NCI-H1092 (cell line): ENCODE data around the gene NOXRED1.
A peak's percentile ranks its signal among the peaks of the same experiment; 100 is the strongest.

ENCODE experiments used
- DNase-seq: peaks from one replicate; lab custom pipeline; 2025; lab: John Stamatoyannopoulos, UW

NOXRED1 gene

DNA sequence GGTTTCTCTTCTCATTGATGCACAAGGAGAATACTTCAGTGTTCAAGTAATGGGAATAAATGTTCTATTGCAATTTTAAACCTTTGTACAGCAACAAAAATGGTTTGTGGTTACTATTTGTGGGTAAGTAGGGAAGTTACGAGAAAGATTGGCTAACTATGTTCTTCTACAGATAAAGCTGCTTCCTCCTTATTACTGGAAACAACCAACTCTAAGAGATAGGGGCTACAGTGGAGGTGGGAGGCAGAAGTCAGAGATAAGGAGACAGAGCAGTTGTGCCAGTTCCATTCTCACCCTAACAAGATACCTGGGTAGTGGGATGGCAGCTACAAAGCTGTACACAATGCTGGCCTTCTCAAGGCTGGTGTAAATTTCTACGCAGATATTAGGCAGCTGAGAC is 16.2 kb downstream of the NOXRED1 start:
- DNase-seq, result no peak

DNA sequence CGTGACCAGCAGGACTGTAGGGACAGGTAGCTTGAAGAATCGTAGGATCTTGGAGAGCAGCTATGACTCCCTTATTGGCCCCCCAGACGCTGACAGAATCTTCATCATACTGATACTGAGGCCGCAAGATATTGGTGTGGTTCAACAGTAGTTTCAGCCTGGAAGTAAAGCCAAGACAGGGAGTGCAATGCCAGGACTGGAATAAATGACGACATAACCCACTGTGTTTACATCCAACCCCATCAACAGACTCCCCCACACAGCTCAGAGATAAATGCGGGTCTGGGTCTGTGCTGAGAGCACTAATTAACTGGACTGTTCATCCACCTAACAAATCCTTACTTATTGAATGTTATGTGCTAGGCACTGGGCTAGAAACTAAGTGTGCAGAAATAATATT is 16.6 kb downstream of the NOXRED1 start:
- no peak for DNase-seq

DNA sequence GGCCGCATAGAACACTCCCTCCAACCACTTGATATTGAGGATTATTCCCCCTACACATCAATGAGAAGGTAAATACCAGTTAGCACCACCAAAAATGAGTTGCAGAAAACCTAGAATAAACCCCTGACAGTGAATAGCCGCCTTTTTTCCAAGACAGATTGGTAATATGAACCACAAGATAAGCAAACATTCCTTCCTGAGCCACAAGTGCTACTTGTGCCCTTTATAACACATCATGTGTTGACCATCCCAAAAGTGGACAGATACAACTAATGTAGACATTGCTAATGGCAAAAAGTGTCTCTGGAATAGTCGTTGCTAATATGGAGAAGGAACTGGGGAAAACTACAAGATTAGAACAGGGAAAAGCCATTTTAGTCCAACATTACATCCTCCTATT is 17.2 kb downstream of the NOXRED1 start:
- no peak for DNase-seq

DNA sequence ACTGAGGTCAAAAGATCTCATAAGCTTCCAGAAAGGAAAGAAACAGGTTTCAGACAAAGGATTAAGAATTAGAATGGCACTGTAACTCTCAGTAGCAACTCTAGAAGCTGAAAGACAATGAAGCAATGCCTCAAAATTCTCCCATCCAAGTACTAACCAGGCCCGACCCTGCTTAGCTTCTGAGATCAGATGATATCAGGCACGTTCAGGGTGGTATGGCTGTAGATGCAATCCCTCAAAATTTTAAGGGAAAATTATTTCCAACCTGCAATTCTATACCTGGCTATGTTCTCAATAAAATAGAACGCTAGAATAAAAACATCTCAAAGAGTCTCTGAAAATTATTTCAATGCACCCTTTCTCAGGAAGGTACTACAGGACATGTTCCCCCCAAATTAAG is 19.6 kb downstream of the NOXRED1 start:
- DNase-seq, result no peak

DNA sequence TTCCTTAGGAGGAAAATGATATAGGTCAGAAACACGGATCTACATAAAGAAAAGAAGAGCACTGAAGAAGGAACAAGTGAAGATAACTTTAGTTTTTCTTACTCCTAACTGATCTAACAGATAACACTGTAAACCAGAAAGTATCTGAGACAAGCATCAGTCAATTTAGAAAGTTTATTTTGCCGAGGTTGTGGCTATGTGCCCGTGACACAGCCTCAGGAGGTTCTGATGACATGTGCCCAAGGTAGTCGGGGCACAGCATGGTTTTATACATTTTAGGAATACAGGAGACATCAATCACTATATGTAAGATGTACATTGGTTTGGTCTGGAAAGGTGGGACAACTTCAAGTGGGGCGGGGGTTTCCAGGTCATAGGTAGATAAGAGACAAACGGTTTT is 23.1 kb downstream of the NOXRED1 start:
- no peak for DNase-seq

DNA sequence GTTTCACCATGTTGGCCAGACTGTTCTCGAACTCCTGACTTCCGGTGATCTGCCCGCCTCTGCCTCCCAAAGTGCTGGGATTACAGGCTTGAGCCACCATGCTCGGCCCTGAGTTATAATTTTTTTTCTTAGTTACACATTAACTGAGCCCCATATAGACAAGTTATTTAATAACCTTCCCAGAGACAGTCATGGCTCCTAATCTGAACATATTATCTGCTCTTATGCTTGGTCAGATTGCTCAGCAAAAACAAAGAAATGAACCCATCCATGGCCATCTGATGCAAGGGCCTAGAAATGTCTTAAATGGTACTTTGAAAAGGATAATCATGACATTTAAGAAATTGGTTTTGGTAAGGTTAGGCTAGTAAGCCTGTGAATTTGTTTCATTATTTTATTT is 33.1 kb downstream of the NOXRED1 start:
- DNase-seq, result no peak

DNA sequence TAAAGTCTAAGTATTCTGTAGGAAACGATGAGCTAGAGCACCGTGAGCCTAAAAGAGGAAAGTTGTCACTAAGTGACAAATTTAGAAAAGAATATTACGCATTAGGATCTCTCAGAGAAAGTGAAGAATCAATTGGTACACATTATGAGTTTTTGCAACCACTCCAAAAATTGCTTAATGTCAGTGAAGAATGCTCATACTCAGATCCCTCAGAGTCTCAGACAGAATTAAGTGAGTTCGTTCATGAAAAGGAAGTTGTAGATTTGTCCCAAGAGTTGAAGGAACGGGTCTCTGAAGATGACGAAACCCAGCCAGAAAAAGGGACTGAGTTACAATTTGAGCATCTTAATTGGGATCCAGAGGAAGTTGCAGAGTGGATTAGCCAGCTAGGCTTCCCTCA is 44.6 kb downstream of the NOXRED1 start:
- DNase-seq, result no peak

DNA sequence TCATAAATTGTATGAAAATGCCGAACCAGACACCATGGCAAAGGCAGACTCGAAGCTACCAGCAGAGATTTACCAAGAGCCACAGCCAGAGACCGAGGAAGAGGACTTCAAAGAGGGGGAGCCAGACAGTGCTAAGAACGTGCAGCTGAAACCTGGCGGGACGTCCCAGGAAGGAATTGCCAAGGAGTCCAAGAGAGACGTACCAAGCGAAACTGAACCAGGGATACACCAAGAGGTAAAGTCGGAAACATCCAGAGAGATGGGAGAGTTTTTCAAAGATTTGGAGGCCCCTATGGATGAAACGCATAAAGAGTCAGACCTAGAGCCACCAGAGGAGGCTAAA is 45.9 kb downstream of the NOXRED1 start:
- DNase-seq, result no peak

DNA sequence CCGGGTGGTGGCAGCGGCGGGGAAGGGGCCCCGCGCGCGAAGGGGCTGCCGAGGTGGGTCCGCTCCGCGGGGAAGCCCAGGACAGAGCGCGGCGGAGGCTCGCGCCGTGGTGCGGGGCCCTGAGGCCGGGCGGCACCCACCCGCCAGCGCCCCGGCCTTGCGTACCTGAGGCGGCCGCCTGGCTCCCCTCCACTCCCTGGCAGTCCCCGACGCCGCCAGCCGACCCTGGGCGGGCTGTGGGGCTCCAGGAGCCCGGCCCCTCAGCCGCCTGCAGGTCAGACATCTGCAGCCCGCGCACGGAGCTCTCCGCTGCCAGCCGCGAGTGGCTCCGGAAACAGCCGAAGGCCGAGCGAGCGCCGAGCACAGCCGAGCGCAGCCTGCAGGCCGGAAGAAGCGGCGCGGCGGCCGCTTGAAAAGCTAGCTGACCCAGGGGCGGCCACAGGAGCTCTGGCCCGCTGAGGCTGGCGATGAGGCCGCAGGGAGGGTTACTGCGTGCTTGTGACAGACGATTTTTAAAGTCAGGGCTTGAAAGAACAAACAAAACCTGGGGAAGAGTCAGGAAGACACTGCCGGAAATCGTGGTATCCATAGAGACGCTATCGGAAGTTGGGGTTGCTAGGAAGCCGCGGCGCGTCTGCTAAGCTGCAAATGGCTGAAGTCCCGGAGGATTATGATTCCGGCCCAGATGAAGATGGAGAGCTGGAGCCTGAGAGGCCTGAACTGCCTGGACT is 46.4 kb downstream of the NOXRED1 start, which contains the start of the genes SAMD15 and TMED8:
Gene SAMD15, plus strand, starts transcription at position 609 of the 731 bp plus-strand sequence. Its CDS starts 40 bp downstream, at position 649.
Gene TMED8, minus strand, starts transcription at position 324 of the 731 bp plus-strand sequence. Its CDS starts 41 bp downstream, at position 283.
- DNase-seq, result peak; percentile 73

DNA sequence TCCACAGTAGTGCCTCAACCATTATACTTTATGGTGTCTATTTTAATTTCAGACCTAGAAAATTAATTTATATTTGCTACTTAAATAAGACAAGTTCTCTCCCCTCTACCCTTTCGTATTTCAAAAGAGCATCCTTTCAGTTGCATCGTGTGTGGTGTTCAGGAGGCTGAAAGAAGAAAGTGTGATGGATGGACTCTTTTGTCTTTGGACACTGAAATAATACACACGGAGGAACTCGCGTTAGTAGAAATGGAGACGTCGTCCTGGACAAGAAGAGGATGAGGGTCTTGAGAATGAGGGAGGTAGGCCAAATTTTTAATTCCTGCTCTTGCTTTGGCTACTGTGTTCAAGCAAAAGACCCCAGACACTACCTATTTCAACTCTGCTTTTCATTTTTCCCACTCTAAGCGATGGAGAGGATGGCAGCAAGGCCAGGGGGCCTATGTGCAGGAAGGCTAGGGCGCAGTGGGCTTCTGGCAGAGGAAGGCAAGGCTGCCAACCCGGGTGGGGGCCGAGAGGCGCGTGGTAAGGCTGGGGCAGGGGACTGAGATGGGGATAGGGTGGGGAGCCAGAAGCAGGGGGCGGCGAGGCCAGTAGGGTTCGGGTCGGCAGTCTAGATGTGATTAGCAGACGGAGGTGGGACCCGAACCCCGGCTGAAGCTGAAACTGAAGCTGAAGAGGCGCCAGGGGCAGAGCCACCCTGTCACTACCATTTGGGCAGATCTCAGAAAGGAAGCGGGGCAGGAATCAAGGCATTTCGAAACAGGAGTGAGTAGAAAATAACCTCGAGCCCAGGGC is 47.2 kb downstream of the NOXRED1 start:
- DNase-seq, result peak; percentile 20

DNA sequence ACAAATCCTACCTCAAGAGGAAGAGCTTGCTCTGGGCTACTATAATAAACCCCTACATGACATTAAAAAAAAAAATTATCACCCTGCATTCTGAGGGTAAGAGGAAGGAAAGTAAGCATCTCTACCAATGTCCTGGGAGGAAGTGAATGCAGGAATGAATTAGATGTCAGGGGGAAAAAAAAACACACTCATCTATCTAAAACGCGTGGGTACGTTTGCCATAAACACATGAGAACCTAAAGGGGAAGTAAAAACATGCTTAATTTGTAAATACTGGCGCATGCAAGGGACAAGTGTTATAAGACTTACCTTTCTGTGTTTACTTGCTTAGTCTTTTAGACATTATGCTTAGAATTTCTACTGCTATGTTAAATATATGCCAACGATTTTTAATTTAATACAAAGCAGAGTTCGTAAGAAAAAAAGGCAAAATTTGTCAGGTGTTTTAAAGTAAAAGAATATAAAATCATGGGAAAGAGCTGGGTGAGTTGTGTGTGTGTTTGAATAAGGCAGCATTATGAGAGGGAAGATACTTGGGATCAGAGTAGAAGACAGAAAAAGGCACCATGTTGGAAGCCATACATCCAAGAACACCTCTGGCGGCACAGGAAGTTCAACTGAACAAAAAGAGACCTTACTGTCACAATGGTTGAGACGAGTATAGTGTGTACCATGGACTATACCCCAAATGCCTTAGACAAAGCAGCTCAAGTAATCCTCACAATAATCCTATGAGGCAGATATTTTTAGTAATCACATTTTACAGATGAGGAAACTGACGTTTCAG is 48.0 kb downstream of the NOXRED1 start:
- no peak for DNase-seq

DNA sequence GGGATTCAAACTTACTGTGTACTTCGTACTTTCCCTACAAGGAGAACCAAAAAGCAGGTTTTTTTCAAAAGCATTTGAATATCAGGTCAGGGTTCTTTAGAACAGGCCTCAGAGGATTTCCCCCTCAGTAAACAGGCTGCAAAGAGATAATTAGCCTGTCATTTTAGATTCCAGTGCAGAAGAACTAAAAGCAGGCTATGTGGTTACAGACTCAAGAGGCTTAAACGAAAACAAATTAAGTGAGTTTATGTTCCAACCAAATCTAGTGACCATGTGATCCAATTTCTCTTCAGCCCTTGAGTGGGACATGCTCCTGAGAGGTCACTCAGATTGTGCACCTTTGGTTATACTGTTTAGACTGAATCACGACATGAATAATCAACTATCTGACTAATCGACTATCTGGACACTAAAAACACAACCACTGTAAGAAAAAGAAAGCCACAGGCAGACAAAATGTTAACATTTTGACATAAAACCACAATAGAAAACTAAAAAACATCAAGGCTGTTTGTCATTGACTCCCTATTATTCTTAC is 51.0 kb downstream of the NOXRED1 start:
- DNase-seq, result no peak

DNA sequence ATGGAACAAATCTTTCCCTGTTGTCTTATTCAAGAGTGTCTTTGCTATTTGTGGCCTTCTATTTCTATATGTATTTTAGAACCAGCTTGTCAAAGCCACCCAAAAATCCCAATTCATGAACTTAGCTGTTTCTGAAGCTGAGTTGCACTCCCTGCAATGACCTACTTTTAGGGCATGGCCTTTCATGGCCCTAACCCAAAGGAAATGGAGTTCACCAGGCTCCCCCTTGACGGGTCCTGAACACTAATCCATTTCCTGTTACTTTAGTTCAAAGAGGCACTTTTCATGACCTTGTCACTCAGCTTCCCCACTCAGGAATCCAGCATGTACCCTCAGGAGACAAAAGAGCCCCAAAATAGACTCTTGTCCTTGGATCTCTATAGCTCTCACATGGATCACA is 54.0 kb downstream of the NOXRED1 start:
- no peak for DNase-seq

DNA sequence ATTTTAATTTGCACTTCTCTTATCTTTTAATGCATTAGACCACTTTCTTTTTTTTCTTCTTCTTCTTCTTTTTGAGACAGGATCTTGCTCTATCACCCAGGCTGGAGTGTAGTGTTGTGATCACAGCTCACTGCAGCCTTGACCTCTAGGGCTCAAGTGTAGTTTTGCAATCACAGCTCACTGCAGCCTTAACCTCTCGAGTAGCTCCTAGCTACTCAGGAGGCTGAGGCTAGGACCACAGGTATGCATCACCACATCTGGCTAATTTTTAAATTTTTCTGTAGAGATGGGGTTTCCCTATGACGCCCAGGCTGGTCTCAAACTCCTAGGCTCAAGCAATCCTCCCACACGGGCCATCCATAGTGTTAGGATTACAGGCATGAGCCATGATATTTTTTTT is 59.2 kb downstream of the NOXRED1 start:
- DNase-seq, result no peak

DNA sequence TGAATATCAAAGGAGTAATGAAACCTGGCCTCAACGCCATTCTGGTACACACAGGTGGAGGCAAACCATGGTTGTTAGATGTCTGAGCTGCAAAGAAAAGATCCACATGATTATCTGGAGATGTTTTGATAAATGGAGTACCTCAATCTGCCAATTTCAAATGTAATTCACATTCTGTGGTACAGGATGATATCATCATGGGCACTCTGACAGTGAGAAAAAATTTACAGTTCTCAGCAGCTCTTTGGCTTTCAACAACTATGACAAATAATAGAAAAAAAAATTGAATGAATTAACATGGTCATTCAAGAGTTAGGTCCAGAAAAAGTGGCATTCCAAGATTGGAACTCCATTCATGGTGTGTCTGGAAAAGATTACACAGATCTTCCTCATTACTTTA is 63.7 kb downstream of the NOXRED1 start:
- DNase-seq, result no peak

DNA sequence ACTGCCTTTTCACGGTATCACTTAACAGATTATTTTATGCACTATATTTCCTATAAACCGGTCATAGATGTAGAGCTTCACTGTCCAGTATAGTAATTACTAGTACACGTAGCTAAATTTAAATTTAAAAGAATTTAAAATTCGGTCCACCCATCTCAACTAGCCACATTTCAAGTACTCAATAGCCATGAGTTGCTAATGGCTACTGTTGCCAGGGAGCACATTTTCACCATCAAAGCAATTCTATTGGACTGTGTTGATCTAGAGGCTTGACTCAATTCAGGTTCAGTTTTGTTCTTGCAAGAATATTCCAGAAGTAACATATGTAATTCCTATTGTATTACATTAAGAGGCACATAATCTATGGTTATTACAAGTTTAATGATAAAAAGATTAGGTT is 66.4 kb downstream of the NOXRED1 start:
- no peak for DNase-seq

DNA sequence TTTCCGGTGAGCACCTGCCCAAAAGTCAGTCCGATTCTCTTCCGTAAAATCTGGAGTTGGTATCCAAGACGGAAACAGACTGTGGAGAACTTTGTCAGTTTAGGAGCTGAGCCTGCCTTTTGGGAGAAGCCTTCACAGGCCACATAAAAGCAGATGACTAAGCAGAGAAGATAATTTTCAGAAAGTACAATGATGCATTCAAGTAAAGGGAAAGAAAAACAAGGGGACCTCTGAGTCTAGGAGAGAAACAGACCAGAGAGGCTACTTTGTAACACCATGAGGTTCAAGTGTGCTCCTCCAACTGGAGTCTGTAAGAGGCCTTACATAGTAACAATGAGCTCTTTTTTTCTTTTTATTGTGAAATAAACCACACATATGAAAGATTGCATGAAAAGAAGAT is 67.5 kb downstream of the NOXRED1 start:
- no peak for DNase-seq

DNA sequence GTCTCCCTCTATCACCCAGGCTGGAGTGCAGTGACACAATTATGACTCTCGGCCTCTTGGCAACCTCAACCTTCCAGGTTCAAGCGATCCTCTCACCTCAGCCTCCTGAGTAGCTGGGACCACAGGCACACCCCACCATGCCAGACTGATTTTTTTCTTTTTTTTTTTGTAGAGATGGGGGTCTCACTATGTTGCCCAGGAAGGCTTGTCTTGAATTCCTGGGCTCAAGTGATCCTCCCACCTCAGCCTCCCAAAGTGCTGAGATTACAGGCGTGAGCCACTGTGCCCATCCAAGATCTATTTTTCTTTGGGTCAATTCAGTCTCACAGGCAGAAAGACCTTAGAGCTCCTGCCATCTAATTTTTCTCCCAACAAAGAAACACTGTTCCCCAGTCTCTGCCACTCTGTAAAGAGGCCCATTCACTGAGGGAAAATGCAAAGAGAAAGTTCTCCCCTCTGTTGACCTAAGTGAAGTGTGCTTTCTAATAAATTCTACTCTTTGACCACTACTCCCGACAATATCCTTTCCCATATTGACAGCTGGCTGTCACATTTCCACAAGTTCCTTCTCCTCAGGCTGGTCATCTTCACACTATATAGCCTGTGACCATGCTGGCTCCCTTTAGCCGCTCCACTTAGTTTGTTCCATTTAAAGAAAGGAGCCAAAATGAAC is 69.7 kb downstream of the NOXRED1 start:
- DNase-seq, result no peak

DNA sequence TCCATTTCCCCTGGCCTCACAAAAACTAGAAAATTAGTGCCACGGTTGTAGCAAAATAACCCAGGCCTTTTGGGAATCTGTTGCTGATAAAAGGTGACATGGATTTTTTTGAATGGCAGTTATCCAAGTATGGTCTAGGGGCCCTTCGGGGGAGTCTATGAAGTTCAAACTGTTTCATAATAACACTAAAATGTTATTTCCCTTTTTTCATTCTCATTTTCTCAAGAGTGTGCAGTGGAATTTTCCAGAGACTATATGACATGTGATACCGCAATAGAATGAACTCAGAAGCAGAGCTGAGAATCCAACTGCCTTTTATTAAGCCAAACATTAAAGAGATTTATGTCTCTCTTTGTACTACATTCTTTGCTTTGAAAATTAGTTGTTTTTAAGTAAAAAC is 75.6 kb downstream of the NOXRED1 start:
- no peak for DNase-seq

DNA sequence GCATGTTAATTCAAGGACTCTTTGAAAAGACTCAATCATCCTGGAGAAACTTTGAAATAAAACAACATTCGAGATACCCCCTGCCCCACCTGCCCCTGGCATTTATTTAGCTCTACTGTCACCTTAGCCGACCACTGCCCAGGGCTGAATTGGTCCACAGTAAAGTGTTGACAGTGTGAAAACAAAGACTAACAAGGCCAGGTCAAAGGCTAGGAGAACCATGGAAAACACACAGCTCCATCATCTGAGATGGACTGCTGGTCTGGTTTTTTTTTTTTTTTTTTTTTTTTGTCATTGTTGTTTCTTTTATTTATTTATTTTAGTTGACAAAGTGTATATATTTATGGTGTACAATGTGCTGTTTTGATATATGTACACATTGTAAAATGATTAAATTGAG is 76.8 kb downstream of the NOXRED1 start:
- no peak for DNase-seq

DNA sequence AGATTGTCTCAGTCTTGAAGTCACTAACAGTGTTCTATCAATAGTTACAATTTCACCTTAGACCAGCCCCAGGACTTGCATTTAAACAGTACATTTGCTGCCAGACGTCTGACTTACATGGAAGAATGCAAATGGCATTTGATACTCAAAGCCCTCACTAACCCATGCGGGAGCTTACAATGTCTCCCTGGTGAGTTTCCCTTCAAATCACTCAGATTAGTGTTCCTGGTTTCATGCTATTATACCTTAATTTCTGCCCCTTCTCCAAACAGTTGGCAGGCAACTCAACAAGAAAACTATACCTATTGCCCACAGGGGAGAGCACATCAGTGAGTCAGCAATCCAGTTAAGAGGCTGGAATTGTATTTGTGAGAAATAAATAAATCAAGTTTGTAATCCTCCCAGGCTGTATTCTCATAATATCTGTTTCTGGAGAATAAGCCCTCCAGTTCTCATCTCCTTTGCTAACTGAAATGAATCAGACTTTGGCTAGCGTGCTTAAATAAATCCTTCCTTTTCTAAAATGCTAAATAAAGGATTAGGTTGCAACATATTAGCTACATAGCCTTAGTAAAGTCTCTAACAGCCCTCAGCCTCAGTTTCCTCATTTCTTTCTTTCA is 78.8 kb downstream of the NOXRED1 start:
- no peak for DNase-seq
